ENCODE results near the gene PJA1.

The PJA1 gene

GRCh38 chrX:69165087-69165651 is at the start of gene PJA1:
Gene PJA1, minus strand, starts transcription at chrX:69165453. Its CDS starts 2,380 bp downstream, at chrX:69163073.
- peak; percentile 45 for DNase-seq

- no peak for DNase-seq
Observed at GRCh38 chrX:69214463-69214862, 49.2 kb upstream of the PJA1 start.

DNA sequence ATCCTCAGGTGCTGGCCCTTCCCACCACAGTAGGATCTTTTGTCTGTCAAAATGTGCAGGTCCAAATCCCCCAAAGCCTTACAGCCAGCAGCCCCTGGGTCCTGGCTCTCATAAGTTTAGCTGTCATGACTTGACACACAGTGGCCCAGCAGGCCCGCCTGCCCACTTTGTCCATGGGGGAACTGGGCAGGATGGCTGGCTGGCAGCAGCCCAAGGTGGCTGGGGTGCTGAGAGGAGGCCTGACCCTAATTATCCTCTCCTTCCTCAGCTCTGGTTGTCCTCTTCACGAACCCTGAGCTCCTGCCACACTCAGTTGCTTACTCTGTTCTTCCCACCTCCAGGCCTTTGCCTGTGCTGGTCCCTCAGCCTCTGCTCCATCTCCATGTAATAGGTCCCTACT is 46.4 kb upstream of the PJA1 start:
- no peak for DNase-seq

DNA sequence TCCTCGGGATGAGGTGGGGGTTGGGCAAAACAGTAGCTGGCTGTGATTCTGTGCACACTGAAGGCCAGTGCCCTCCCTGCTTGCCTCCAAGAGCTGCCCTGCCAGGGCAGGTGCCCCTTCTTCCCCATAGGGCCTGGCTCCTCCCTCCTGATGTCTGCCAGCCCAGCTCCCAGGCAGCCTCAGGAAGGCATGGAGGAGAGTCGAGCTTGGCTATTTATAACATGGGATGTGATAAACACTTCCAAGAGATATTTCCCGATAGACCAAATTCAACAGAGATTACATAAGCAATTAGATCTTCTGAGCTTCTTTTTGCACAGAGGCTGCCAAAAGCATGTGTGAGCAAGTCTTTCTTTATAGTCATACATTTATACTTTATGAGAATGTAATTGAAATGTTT is 45.3 kb upstream of the PJA1 start:
- no peak for DNase-seq

GRCh38 chrX:69207216-69207615 is 42.0 kb upstream of the PJA1 start:
- DNase-seq = no peak

DNA sequence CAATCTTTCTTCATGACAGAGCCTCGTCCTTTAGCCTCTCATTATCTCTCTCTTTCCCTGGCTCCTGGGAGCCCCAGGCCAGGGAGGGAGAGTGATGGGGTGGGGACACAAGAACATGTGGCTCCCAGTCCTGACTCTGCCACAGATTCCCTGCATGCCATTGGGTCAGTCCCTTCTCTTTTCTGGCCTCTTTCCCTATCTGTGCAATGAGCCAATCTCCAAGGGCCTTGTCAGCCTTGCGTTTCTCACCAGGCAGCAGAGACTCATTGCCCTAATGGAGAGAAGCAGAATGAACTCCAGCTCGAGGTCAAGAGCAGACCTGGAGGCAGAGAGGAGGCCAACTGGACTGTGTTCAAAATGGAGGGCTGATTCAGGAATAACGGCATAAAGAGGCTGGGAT is 38.4 kb upstream of the PJA1 start:
- DNase-seq = no peak

GRCh38 chrX:69197690-69198089 is 32.4 kb upstream of the PJA1 start:
- DNase-seq = no peak

GRCh38 chrX:69196666-69197065 is 31.4 kb upstream of the PJA1 start:
- no peak for DNase-seq

GRCh38 chrX:69195810-69196209 is 30.6 kb upstream of the PJA1 start:
- DNase-seq = no peak

DNA sequence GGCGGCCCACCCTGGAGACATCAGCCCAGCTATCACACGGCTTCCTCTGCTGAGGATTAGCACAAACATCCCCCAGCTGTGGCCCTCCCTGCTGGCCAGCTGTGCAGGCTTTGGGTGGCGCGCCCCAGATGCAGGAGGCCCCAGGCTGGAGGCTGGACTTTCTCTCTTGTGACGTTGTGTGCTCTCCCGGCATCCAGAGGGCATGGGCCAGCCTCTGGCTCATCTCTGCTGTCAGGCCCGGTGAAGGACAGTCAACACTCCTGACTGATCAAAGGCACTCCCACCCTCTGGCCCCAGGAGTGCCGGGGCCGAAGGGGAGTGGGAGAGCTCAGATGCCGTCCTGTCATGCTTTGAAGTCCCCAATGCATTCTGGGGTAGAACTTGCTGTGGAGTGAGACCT is 29.9 kb upstream of the PJA1 start:
- no peak for DNase-seq

DNA sequence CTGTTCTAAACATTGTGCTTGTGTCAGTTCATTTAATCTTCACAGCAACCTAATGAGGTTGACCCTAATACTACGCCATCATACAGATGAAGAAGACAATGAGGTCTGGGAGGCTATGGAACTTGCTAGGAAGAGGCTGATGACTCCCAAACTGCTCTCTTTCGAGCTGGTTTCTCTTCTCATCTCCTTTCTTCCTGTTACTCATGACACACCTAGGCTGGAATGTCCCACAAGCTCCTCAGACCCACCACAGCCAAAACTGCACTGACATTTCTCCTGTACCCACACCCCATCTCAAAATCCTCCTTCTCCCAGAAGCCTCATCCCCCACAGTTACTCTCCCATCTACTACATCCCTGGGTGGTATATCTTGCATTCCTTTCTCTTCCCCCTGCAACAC is 27.4 kb upstream of the PJA1 start:
- no peak for DNase-seq

DNA sequence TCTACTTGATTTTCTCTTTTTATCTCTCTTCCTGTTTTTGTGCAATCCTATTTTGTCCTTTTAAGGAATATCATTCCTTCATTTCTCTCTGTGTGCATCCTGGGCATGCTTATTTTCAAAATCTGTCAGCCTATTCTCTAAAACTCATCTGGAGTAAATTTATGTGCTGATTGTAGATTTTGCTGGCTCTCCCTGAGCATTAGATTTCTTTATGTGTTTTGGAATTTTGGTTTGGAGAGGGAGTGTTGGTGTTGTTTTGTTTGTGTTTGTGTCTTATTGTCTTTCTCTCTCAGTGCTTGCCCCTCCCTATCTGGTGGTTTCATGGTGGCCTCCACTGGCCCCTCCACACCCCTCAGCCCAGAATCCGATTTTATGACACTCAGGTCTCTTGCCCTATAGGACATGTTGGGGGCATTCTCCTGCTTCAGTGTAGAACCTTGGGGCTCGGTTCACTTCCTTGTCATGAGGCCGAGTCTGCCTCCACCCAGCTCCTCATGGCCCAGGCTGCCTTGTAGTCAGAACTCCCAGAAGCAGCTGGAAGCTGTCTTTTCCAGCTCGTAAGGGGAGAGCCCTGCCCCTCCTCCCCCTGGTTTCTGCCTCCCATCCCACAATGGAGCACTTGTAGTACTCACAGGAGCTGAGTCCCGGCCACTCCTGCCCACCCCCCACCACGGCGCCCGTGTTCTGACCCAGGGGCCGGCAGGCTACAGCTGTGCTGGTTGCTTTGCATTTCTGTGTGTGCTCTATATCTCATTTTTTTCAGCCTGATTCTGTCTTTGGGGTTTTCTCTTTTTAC is 24.5 kb upstream of the PJA1 start:
- DNase-seq = no peak

DNA sequence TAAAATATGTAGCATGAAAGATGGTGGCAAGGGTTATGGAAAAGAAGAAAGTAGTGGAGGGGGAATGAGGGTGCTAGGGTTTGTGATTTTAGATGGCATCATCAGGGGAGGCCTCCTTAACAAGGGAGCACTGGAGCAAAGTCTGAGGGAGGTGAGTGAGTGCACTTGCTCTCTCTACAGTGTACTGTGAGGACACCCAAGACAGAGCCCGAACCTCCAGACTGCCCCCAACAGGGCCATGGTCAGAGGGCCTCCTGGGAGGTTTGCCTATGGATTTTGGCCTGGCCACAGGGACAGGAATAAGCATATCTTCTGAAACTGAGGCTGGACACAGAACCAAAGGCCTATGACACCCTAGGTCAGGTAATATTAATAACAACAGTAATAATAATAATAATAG is 21.4 kb upstream of the PJA1 start:
- no peak for DNase-seq

DNA sequence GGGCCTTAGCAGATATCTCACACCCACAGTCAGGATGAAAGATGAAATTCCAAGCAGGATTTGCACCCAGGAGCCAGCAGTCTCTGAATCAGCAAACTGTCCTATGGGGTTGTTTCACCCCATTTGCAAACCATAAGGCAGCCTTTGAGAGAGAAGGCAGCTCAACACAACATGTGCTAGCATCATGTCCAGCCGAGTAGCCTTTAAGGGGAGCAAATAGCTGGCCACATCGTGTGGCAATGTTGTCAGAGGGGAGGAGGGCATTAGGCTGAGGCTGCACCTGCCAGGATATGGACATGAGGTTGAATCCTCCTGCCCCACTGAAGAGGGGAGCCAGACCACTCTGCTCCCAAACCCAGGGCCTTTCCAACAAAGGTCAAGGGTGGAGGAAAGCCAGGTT is 20.6 kb upstream of the PJA1 start:
- no peak for DNase-seq

- DNase-seq = peak; percentile 1
Observed at GRCh38 chrX:69185141-69185540, 19.9 kb upstream of the PJA1 start.

DNA sequence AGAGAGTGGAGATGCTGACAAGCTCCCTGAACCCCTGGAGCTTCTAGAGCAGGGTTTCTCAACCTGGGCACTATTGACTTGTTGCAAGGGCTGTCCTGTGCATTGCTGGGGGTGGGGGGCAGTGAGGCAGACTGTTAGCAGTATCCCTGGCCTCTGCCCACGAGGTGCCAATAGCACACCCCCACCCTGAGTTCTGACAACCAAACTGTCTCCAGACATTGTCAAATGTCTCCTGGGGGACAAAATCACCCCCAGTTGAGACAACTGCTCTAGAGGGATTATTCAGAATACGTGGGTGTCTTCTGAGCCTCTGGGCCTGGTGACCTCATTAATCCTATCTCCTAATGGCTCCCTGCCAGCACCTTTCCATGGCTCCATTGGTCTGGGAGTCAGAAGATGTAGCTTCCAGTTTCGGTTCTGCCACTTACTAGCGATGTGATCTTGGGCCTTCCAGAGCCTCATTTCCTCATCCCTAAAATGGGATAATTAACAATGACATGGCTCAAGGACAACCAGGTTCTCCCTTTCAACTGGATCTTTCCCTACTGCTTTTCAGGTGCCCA is 17.6 kb upstream of the PJA1 start:
- DNase-seq = no peak

GRCh38 chrX:69179380-69179911 is 14.2 kb upstream of the PJA1 start:
- DNase-seq = no peak

- no peak for DNase-seq
Observed at GRCh38 chrX:69178592-69178991, 13.3 kb upstream of the PJA1 start.

DNA sequence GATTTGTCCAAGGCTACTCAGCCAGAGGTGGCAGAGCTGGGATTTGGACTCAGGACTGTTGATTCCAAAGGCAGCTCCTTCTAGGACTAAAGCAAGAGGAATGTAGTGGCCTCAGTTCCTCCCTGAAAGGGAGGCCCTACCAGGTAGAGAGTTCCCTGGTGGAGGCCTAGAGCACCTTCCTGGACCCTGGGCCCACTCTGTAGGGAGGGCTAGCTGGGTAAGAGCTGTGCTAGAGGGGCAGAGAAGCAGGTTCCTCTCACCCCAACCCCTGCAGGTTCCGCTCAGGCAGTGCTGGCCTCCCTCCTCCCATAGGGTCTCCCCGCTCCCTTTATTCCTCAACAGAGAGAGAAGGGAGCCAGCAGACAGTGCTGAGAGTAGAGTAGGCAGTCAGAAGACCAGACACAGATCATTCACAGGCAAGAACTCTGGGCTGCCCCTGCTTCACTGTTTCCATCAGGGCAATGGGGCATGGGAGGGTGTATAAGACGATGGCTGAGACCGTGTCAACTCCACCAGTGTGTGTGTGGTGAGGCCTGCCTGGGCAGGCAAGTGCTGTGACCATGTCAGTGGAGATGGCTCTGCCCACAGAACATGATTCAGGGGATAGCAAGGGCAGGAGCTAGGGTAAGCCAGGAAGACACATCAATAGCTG is 12.4 kb upstream of the PJA1 start:
- no peak for DNase-seq

DNA sequence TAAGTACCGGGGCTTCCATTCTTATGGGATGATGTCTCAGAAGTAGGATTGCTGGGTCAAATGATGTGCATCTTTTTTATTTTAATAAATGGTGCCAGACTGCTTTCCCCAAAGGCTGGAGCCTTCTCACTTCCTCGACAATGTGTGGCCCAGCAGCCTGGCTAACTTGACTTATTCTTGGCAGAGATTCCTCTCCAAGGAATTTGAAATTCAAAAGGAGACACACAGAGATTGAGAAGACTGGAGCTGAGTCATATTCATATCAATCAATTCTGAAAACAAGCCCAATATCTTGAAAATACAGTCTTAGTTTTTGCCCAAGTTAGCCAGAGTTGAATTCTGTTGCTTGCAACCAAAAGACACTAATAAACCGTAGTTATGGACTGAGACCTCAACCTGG is 10.8 kb upstream of the PJA1 start:
- no peak for DNase-seq

DNA sequence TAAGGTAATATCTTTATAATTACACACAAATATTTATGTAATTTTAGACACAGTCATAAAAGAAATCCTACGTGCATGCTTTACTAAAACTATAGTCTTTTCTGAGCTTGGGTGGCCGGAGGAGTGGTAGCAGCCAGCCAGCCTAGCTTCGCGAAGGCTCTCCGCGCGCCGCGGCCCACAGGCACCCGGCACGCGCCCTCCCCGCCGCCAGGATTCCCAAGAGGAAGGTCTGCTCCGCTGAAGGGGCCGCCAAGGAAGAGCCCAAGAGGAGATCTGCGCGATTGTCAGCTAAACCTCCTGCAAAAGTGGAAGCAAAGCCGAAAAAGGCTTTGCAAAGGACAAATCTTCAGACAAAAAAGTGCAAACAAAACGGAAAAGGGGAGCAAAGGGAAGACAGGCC is 8.7 kb upstream of the PJA1 start:
- DNase-seq = no peak

- DNase-seq = no peak
Observed at GRCh38 chrX:69172937-69173336, 7.7 kb upstream of the PJA1 start.

DNA sequence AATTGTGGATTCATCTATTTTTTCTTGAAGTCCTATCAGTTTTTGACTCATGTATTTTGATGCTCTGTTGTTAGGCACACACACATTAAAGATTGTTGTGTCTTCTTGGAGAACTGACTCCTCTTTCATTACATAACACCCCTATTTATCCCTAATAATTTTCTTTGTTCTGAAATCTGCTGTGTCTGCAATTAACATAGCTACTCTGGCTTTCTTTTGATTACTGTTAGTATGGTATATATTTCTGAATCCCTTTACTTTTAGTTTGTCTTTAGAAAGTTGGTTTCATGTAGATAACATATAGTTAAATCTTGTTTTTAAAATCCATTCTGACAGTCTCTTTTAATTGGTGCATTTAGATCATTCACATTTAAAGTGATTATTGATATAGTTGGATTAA is 5.1 kb upstream of the PJA1 start:
- no peak for DNase-seq

Measured in MV-4-11 (cell line).